Kasumi-1 (cell line): ENCODE measurements around the gene C1R.
A peak's percentile ranks its signal among the peaks of the same experiment; 100 is the strongest.

Source experiments
- DNase-seq, 2 experiments: peaks; one replicate each; lab custom pipeline; 2025; lab: John Stamatoyannopoulos, UW

C1R gene

GRCh38 chr12:7099290-7099996, 7.2 kb upstream of the C1R start:
- DNase-seq, result no peak

DNA sequence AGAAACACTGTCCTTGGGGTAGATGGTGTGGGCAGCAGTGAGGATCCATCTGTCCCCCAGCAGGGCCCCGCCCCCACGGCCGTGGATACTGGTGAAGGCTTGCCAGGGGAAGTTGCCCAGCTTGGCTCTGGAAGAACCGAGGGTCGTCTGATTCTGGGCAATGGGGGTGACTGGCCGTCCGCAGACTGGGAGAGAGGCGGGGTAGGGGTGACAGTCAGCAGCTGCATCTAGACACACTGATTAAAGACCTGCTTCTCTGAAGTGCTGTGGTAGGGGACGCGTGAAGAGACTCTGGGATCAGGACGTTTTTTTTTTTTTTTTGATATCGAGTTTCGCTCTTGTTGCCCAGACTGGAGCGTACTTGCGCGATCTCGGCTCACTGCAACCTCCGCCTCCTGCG, 4.7 kb upstream of the C1R start:
- no peak for DNase-seq

- no peak for DNase-seq
These were observed 4.0 kb upstream of the C1R start for GRCh38 chr12:7096006-7096932.

- no peak for DNase-seq
These were observed 1.6 kb upstream of the C1R start for GRCh38 chr12:7093892-7094291.

DNA sequence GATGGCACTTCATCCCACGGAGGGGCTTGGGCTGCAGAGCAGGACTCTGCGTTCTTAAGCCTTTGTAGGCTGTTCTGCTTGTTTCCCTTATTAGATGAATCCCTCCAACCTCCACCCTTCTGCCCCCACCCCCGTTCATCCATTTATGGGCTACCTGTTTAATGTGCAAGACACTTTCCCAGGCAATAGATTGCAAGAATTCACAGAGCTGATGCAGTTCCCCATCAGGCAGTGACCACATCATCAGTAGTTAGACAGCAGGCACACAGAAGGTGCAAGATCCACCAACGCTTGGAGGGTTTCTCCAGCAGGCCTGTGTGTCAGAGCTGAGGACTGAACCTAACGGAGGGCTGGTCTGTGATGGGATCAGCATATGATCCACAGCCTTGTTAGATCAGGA, 1.2 kb upstream of the C1R start:
- no peak for DNase-seq

- no peak for DNase-seq
These were observed 778 bp upstream of the C1R start for GRCh38 chr12:7092986-7093460.

- no peak for DNase-seq
These were observed 501 bp downstream of the C1R start for GRCh38 chr12:7091660-7092228.

- no peak for DNase-seq
These were observed 1.1 kb downstream of the C1R start for GRCh38 chr12:7091171-7091570.

- DNase-seq, result no peak
These were observed 1.8 kb downstream of the C1R start for GRCh38 chr12:7090222-7090998.

DNA sequence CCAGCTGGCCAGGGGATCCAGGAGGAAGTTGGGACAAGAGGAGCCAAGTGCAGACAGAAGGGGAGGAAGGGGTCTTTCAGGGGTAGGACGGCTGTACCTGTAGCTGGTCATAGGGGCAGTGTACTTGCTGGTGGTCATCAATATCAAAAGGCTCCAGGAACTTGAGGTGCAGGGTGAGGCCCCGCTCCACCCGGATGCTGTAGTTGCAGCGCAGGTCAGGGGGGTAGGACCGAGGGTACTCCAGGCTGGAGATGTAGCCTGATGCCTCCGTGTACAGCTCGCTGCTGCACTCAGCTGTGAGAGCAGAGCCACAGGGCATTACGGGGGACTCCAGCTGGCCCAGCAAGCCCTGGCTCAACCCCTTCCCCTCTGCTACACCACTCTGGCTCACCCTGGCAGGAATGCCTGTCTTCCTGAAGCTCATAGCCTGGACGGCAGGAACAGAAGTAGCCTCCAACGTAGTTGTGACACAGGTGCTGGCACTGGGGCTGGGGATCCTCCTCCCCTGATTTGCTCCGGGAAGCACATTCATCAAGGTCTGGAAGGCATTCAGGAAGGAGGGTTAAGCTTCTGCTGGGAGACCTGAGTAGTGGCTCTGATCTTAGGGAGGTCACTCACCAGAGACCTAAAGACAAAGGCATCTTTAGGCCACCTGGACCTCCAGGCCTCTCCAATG, 2.9 kb downstream of the C1R start:
- DNase-seq, result no peak

- no peak for DNase-seq
These were observed 9.1 kb downstream of the C1R start for GRCh38 chr12:7083125-7083524.

GRCh38 chr12:7081037-7081436, 11.2 kb downstream of the C1R start:
- no peak for DNase-seq

DNA sequence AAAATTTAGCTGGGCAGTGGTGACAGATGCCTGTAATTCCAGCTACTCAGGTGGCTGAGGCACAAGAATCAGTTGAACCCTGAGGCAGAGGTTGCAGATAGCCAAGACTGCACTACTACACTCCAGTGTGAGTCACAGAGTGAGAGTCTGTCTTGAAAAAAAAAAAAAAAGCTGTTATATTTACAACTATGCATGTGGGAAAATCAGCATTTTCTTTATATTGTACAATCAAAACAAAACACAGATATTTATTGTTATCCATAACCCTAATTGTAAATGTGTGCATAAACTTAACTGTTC, 12.5 kb downstream of the C1R start:
- DNase-seq, result no peak

DNA sequence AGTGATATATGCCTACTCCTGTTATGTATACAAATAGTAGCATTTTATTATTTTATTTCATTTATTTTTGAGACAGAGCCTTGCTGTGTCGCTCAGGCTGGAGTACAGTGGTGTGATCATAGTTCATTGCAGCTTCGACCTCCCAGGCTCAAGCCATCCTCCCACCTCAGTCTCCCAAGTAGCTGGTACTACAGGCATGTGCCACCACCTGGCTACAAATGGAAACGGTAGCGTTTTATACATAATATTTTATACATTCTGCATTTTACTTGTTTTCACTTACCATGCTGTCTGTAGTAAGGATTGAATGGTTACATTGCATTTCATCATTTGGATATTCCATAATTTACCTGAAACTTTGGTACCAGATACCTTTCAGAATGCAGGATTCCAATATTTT, 14.1 kb downstream of the C1R start:
- DNase-seq, result no peak

DNA sequence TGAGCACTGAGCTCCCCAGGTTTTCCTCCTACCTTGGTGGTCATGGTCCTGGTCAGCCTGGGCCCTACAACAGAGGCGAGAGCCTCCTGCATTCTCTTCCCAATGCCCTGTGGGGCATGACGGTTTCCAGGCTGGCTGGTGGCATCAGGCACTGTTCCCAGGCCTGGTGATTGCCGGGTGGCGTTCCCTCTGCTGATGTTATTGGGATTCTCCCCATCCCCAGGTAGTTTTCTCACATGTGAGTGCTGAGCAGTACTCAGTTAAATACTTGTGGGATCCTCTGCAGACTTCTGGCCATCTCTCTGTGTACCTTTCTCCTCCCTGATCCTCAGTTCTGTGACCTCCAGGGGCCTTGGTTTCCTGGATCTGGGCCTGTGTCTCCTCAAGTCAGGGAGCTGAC, 15.8 kb downstream of the C1R start:
- no peak for DNase-seq

DNA sequence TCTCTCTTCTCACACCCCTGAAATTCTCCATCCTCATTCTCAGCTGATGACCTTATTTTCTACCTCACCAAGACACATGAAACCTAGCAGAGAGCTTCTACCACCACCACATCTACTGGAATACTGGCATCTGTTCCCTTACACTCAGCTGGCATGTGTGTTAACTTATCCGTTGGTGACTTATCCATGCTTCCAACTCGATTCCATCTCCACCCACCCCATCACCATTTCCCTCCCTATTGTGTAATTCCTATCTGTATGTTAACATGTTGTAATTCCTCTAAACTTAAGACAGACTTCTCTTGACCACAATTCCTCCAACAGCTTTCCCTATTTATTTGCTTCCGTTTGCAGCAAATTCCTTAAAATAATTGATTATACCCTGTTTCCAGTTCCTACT, 16.3 kb downstream of the C1R start:
- DNase-seq, result no peak

- no peak for DNase-seq
These were observed 16.7 kb downstream of the C1R start for GRCh38 chr12:7075518-7075917.

DNA sequence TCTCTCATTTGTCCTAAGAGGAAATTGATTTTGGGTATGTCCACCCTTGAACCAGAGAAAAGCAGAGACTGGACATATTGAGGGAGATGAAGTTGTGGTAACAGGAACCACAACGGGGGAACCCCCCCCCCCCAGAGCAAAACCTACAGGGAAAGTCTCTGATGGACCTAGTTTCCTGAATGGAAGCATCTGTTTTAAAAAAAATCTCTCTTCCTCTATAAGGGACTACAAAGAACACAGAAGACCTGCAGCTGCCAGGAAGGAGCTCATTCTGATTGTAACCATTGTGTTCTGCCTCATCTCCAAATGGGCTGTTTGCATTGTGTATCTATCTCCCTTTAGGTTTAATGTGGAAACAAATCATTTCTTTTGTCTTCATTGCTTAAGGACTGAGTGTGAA, 18.3 kb downstream of the C1R start:
- peak in 1 of 2 experiments; percentile 0 for DNase-seq

- no peak for DNase-seq
These were observed 19.7 kb downstream of the C1R start for GRCh38 chr12:7072554-7072953.

- DNase-seq, result no peak
These were observed 20.2 kb downstream of the C1R start for GRCh38 chr12:7072035-7072434.

DNA sequence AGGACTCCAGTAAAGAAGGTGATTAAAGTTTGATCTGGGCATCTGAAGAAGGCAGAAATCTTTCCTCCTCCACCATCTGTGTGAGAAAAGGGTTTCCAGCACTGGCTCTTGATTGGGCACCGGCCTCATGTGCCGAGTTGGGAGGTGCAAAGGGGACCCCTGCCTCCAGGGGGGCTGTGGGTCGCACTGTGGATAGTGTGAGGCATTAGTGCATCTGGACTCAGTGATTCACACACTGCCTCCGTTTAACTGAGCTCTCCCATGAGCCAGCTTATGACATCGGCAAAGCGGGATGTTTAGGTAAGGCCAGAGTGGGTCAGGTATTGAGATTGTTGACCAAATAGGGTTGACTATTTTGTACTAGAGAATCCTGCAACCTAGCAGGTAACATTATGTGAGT, 22.9 kb downstream of the C1R start:
- no peak for DNase-seq

DNA sequence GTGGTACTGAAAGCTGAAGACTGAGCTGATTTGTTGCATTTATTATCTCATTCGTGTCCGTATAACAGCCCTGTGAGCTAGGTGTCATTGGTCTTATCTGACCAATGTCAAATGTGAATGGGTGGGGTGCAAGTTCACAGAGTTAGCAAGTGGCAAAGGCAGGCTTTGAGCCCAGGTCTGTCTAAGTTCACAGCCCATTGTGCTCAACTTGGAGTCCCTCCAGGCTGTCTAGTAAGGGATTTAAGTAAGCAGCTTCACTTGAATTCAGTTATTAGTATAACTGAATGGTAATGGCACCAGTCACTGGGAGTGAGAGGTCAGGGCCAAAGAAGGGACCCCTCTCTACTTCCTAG, 23.3 kb downstream of the C1R start:
- no peak for DNase-seq
